BLaER1 treated with 17β-estradiol and CSF1 and Interleukin-3, amounts not matched to agents 10 nM and 100 nM (cell line): ENCODE measurements around the gene TRMT112.

Experiments
- H3K27ac ChIP-seq, 11 experiments: shearing (Covaris generic); formaldehyde crosslinking; 2 replicates each; pipeline ENCODE4 v1.8.1; 2022
- H3K27me3 ChIP-seq, 11 experiments: shearing (Covaris generic); formaldehyde crosslinking; 2 replicates each; pipeline ENCODE4 v1.8.1; 2022
- H3K36me3 ChIP-seq, 11 experiments: shearing (Covaris generic); formaldehyde crosslinking; 2 replicates each; pipeline ENCODE4 v1.8.1; 2022
- H3K4me1 ChIP-seq, 10 experiments: shearing (Covaris generic); formaldehyde crosslinking; 2 replicates each; pipeline ENCODE4 v1.8.1; 2022
- H3K4me2 ChIP-seq, 11 experiments: shearing (Covaris generic); formaldehyde crosslinking; 2 replicates each; pipeline ENCODE4 v1.8.1; 2022
- H3K4me3 ChIP-seq, 10 experiments: shearing (Covaris generic); formaldehyde crosslinking; 2 replicates each; pipeline ENCODE4 v1.8.1; 2022
- H3K9ac ChIP-seq, 11 experiments: shearing (Covaris generic); formaldehyde crosslinking; 2 replicates each; pipeline ENCODE4 v1.8.1; 2022
- H3K9me3 ChIP-seq, 11 experiments: shearing (Covaris generic); formaldehyde crosslinking; replicated peaks in 1 of 11; 2 replicates each; pipeline ENCODE4 v1.8.1; 2022
- H4K20me1 ChIP-seq, 11 experiments: shearing (Covaris generic); formaldehyde crosslinking; 2 replicates each; pipeline ENCODE4 v1.8.1; 2022
- Cebpa-rat ChIP-seq, 11 experiments: shearing (Covaris generic); IDR thresholded peaks; 2 replicates each; pipeline ENCODE4 v1.8.1; 2022

TRMT112 gene

DNA sequence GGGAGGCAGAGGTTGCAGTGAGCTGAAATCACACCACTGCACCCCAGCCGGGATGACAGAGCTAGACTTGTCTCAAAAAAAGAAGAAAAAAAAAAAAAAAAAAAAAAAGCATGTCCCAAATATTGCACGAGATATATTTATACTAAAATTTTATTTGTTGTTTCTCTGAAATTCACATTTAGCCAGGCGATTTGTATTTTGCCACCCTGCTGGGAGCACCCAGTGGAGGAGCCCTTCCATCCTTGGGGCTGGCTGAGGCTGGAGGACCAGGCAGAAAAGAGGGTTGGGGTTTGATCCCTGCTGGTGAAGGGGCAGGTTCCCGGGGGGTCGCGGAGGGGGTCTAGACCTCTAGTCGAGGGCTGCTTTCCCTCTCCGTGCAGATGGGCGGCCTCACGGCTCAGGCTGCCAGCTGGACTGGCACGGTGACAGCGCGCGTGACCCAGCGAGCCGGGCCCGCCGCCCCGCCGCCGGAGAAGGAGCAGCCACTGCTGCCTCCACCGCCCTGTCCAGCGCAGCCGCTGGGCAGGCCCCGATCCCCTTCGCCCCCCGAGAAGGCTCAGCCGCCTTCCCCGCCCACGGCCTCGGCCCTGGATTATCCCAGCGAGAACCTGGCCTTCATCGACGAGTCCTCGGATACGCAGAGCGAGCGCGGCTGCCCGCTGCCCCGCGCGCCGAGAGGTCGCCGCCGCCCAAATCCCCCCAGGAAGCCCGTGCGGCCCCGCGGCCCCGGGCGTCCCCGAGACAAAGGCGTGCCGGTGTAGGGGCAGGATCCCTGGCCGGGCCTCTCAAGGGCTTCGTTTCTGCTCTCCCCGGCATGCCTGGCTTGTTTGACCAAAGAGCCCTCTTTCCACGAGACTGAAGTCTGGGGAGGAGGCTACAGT lies 18.2 kb downstream of the TRMT112 start:
- peak overlapping the region; percentile 36 to 62 (median 49); a peak in 18 of 20 replicates for H3K4me3 ChIP-seq
- no peak overlapping the region for H3K27ac ChIP-seq

DNA sequence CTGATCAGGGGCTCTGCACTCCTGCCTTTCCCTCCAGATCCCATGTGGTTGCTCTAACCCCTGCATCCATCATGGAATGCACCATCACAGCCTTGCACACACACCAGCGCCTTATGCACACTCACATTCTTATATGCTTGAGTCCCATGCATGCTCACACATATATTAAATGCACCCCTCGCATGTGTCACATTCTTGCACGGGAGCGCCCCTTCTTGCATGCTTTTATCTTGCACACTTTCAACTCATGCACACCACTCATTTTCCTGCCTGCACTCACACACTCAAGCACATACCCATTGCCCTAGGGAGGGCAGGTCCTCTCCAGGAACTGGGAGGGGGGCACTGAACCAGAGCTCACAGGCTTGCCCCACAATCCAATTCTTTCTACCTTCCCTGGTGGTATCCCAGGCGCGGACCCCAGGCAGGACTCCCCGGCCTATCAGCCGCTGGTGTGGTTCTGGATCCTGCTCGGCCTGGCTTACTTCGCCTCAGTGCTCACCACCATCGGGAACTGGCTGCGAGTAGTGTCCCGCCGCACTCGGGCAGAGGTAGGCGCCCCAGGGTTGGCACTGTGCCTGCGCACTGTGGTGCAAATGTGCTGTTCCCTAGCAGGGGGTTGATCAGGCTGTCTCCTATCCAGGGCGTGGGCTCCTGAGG lies 19.5 kb downstream of the TRMT112 start:
- H3K27me3 ChIP-seq, result peaks cover 93 to 100% (median 95%) of the 10 kb centered on the region in 11 experiments
- TF ChIP-seq Cebpa-rat (IDR thresholded peaks at IDR 0.05), result no peak
- H3K27ac ChIP-seq, result no peak overlapping the region
- H3K36me3 ChIP-seq, result no peaks in the 10 kb centered on the region
- H3K9me3 ChIP-seq, result no peaks in the 10 kb centered on the region
- H3K9ac ChIP-seq, result no peak overlapping the region
- H3K4me1 ChIP-seq, result peaks cover 19 to 30% (median 24%) of the 10 kb centered on the region in 10 experiments
- H4K20me1 ChIP-seq, result peaks cover 0 to 64% (median 43%) of the 10 kb centered on the region in 11 experiments; a peak in 18 of 22 replicates
- no peak overlapping the region for H3K4me2 ChIP-seq
- H3K4me3 ChIP-seq, result no peak overlapping the region

More for the DNA sequence above, 18.2 kb downstream of the TRMT112 start:
- Histone ChIP-seq H3K4me2 (peak overlapping the region; percentile 83 to 93 (median 89)), H4K20me1 (peaks cover 0 to 52% (median 32%) of the 10 kb centered on the region in 11 experiments; a peak in 18 of 22 replicates), H3K9me3 (no peaks in the 10 kb centered on the region), H3K36me3 (no peaks in the 10 kb centered on the region), H3K9ac (peak overlapping the region in 10 of 11 experiments; percentile 8 to 49 (median 24); a peak in 11 of 22 replicates), H3K4me1 (peaks cover 27 to 43% (median 32%) of the 10 kb centered on the region in 10 experiments), H3K27me3 (peaks cover 79 to 86% (median 81%) of the 10 kb centered on the region in 11 experiments)
- TF ChIP-seq Cebpa-rat (IDR thresholded peaks at IDR 0.05), result no peak

DNA sequence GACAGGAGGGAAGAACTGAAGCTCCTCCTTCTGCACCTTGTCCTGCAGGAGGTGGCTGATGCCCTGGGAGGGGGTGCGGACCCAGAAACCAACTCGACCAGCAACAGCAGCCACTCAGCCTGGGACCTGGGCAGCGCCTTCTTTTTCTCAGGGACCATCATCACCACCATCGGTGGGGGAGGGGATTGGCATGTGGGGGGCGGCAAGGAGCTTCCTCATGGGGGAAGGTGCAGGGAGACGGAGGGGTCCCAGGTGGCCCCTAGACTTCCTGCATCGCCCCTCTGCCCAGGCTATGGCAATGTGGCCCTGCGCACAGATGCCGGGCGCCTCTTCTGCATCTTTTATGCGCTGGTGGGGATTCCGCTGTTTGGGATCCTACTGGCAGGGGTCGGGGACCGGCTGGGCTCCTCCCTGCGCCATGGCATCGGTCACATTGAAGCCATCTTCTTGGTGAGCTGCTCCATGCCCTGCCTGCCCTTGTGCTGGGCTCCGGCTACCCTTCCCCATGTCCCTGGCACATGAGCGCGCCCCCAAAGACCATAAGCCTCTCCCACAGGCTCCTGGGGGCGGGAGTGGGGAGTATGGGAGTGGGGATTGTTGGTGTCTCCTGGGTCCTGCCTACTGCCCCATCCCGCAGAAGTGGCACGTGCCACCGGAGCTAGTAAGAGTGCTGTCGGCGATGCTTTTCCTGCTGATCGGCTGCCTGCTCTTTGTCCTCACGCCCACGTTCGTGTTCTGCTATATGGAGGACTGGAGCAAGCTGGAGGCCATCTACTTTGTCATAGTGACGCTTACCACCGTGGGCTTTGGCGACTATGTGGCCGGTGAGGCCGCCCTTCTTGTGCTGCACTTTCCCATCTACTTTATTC lies 20.3 kb downstream of the TRMT112 start:
- H3K9ac ChIP-seq, result no peak overlapping the region
- no peaks in the 10 kb centered on the region for H3K36me3 ChIP-seq
- peaks cover 25 to 37% (median 30%) of the 10 kb centered on the region in 10 experiments for H3K4me1 ChIP-seq
- H3K9me3 ChIP-seq, result no peaks in the 10 kb centered on the region
- H3K4me3 ChIP-seq, result no peak overlapping the region
- H4K20me1 ChIP-seq, result peaks cover 0 to 71% (median 51%) of the 10 kb centered on the region in 11 experiments; a peak in 18 of 22 replicates
- H3K27ac ChIP-seq, result no peak overlapping the region
- TF ChIP-seq Cebpa-rat (IDR thresholded peaks at IDR 0.05), result no peak
- H3K4me2 ChIP-seq, result no peak overlapping the region
- peaks cover 100% of the 10 kb centered on the region in 11 experiments for H3K27me3 ChIP-seq

DNA sequence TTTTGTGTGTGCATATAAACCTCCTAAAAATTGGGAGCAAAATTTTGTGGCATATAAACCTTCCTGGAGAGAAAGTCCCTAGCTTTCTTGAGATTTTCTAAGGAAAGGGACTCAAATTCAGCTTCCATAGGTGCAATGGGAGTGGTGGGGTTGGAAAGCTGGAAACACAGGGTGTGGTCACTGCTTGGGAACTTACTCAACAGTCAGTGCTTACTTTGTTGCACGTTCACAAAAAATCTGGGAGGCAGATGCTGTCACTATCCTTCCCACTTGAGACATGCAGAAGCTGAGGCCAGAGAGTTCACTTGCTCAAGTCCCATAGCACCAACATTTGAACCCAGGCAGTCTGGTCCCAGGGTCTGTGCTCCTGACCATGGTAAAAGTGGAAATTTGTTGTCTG lies 21.1 kb downstream of the TRMT112 start:
- H3K4me3 ChIP-seq, result no peak overlapping the region
- no peaks in the 10 kb centered on the region for H3K9me3 ChIP-seq
- TF ChIP-seq Cebpa-rat (IDR thresholded peaks at IDR 0.05), result no peak
- H3K4me2 ChIP-seq, result no peak overlapping the region
- no peak overlapping the region for H3K27ac ChIP-seq
- peaks cover 0 to 80% (median 59%) of the 10 kb centered on the region in 11 experiments; a peak in 18 of 22 replicates for H4K20me1 ChIP-seq
- H3K9ac ChIP-seq, result no peak overlapping the region
- peaks cover 30 to 40% (median 34%) of the 10 kb centered on the region in 10 experiments for H3K4me1 ChIP-seq
- H3K27me3 ChIP-seq, result peaks cover 100% of the 10 kb centered on the region in 11 experiments
- H3K36me3 ChIP-seq, result no peaks in the 10 kb centered on the region

GRCh38 chr11:64295760-64296159 lies 21.6 kb downstream of the TRMT112 start:
- Histone ChIP-seq H3K27ac (no peak overlapping the region), H3K4me2 (no peak overlapping the region), H3K9me3 (no peaks in the 10 kb centered on the region), H3K4me1 (peaks cover 28 to 35% (median 31%) of the 10 kb centered on the region in 10 experiments), H3K4me3 (no peak overlapping the region), H3K36me3 (no peaks in the 10 kb centered on the region), H3K9ac (no peak overlapping the region), H4K20me1 (peaks cover 0 to 83% (median 63%) of the 10 kb centered on the region in 11 experiments; a peak in 18 of 22 replicates), H3K27me3 (peaks cover 100% of the 10 kb centered on the region in 11 experiments)
- TF ChIP-seq Cebpa-rat (IDR thresholded peaks at IDR 0.05), result no peak

GRCh38 chr11:64294774-64295173 lies 22.6 kb downstream of the TRMT112 start:
- no peak for TF ChIP-seq Cebpa-rat (IDR thresholded peaks at IDR 0.05)
- Histone ChIP-seq H3K36me3 (no peaks in the 10 kb centered on the region), H3K27me3 (peaks cover 100% of the 10 kb centered on the region in 11 experiments), H3K4me2 (no peak overlapping the region), H3K27ac (no peak overlapping the region), H3K4me1 (peaks cover 18 to 25% (median 21%) of the 10 kb centered on the region in 10 experiments), H4K20me1 (peaks cover 0 to 82% (median 63%) of the 10 kb centered on the region in 11 experiments; a peak in 18 of 22 replicates), H3K9ac (no peak overlapping the region), H3K9me3 (no peaks in the 10 kb centered on the region), H3K4me3 (no peak overlapping the region)

DNA sequence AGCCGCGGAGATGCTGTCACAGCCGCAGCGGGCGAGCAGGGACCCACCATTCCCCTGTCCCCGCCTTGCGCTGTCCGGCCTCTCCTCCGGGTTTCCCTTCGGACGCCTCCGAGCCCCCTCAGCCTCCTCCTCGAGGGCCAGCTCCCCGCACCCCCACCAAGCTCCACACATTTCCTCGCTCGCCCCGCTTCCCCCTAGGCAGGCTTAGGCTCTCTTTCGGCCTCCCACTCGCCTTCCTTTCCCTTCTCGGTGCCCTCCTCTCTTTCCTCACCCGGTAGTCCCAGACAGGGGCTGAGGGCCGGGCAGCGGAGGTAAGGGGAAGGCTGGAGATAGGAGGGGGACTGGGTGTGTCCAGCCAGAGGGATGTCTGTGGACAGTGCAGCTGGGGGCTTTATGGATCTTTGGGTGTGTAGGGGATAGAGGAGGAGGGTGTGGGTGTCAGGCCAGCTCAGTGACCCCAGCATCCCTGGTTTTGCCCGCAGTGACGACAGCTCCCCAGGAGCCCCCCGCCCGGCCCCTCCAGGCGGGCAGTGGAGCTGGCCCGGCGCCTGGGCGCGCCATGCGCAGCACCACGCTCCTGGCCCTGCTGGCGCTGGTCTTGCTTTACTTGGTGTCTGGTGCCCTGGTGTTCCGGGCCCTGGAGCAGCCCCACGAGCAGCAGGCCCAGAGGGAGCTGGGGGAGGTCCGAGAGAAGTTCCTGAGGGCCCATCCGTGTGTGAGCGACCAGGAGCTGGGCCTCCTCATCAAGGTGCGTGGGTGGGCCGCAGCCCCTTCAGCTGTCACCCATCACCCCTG lies 24.7 kb downstream of the TRMT112 start:
- H3K4me2 ChIP-seq, result peak overlapping the region; percentile 61 to 95 (median 80)
- H3K27ac ChIP-seq, result no peak overlapping the region
- peak overlapping the region; percentile 0 to 66 (median 48); a peak in 18 of 20 replicates for H3K4me3 ChIP-seq
- peaks cover 9 to 17% (median 13%) of the 10 kb centered on the region in 10 experiments for H3K4me1 ChIP-seq
- H3K9ac ChIP-seq, result peak overlapping the region in 10 of 11 experiments; percentile 18 to 59 (median 32); a peak in 13 of 22 replicates
- H3K36me3 ChIP-seq, result no peaks in the 10 kb centered on the region
- no peak for TF ChIP-seq Cebpa-rat (IDR thresholded peaks at IDR 0.05)
- peaks cover 0 to 72% (median 48%) of the 10 kb centered on the region in 11 experiments; a peak in 17 of 22 replicates for H4K20me1 ChIP-seq
- no peaks in the 10 kb centered on the region for H3K9me3 ChIP-seq
- H3K27me3 ChIP-seq, result peaks cover 86 to 91% (median 86%) of the 10 kb centered on the region in 11 experiments
